Cardiac fibroblast (primary cell): Measurements from ENCODE around the gene OTOS.

Source experiments
- DNase-seq, 2 donors: peaks; one replicate each; pipeline versions ENCODE4 v3.0.0 to v3.0.0-alpha.2; 2010; ENCODE audit warnings: low read depth in 2 of 2
- H3K4me3 ChIP-seq, 2 donors: replicated peaks in 1 of 2; 1 replicate in 1 of 2; 2 replicates in 1 of 2; pipeline ENCODE4 v1.5.1; 2011; ENCODE audit warnings: low read depth in 2 of 2, low read length in 2 of 2, mild to moderate bottlenecking in 2 of 2, moderate library complexity in 1 of 2
- CTCF ChIP-seq: IDR thresholded peaks from one replicate; pipeline ENCODE4 v1.5.1; 2011; ENCODE audit warnings: low read depth, mild to moderate bottlenecking, low read length, inconsistent platforms

The OTOS gene

GRCh38 chr2:240137596-240138253 lies 2.7 kb downstream of the OTOS start:
- no peak for TF ChIP-seq CTCF
- no peak overlapping the region for H3K4me3 ChIP-seq
- DNase-seq: no peak

- peak overlapping the region; percentile 50 to 94 for H3K4me3 ChIP-seq
- no peak for DNase-seq
- no peak for TF ChIP-seq CTCF
Measured at GRCh38 chr2:240136671-240137292, 3.7 kb downstream of the OTOS start.

GRCh38 chr2:240136013-240136670 lies 4.3 kb downstream of the OTOS start, which contains the start of gene COPS9:
COPS9 (minus strand) TSS chr2:240136305; CDS start chr2:240136284, 21 bp downstream.
- peak within 1 kb of the TSS; percentile 90 to 94 for H3K4me3 ChIP-seq
- no peak for TF ChIP-seq CTCF
- DNase-seq: peak; percentile 89 to 94

- DNase-seq: no peak
- no peak for TF ChIP-seq CTCF
- H3K4me3 ChIP-seq: peak overlapping the region; percentile 90 to 94
Measured at GRCh38 chr2:240135706-240136012, 4.8 kb downstream of the OTOS start.

- H3K4me3 ChIP-seq: peak overlapping the region; percentile 90 to 94
- no peak for TF ChIP-seq CTCF
- DNase-seq: no peak
Measured at GRCh38 chr2:240134956-240135520, 5.4 kb downstream of the OTOS start.

GRCh38 chr2:240134466-240134865 lies 6.0 kb downstream of the OTOS start:
- no peak for TF ChIP-seq CTCF
- H3K4me3 ChIP-seq: peak overlapping the region; percentile 90 to 94
- no peak for DNase-seq
